Measurements from ENCODE around the gene LRRC23. TPM values are rescaled to one million over a fixed set of nuclear protein-coding genes. Genes with fewer than 3 reads are reported as not detected.

The LRRC23 gene
- total and polyA plus RNA-seq, 2 of the 4 experiments (the other 2 are of a cell fraction), result 11.1 to 11.4 TPM

DNA sequence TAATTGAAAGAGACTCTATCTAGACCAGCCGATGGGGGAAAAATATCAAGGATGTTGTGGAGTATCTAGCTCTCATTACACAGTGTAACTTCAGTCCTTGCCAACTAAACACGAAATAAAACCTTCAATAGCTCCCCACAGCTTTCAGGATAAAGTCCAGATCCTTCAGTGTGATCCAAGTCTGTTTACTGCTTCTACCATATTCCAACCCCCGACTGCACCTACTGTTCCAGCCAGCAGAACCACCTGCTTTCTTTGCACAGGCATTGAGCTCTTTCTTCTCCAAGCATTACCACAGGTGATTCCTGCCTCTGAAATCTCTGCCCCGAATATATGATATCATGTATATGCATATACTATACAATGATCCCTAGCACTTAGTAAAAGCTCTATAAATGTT, 2.2 kb upstream of the LRRC23 start:
- whole genome bisulfite sequencing, 2 experiments (ENCODE audit: extremely low coverage in 2 of 2, insufficient read length in 1 of 2), result no CpG with 5 or more reads among the region's 4 CpGs
- CTCF ChIA-PET, result interaction anchor here (2.3 kb wide), 1 partner anchor 11 kb away, joined by 9 read pairs; no protein-coding TSS in a partner anchor
- in situ Hi-C loops (cut with MboI; ENCODE audit: low sequenced_read_pairs), result no loop called here

More for the DNA sequence above, 2.2 kb upstream of the LRRC23 start:
- Histone ChIP-seq H3K36me3 (ENCODE audit: control insufficient read depth, insufficient read depth, low read length) (no peaks in the 10 kb centered on the region; the same call in 1 of the 2 replicates), H3K56ac (ENCODE audit: extremely low read depth, insufficient read depth, low read length) (no peak overlapping the region), H3K4me1 (ENCODE audit: control insufficient read depth, insufficient read depth, low read length) (peaks cover 3% of the 10 kb centered on the region; the same call in 1 of the 2 replicates), H2AFZ (replicated peaks; ENCODE audit: low read length, poor library complexity) (no peak overlapping the region), H3K18ac (ENCODE audit: low read depth, low read length) (no peak overlapping the region), H3K27ac (ENCODE audit: insufficient read depth, low read length) (no peak overlapping the region), H3K9me3 (ENCODE audit: control insufficient read depth, insufficient read depth, low read length) (no peaks in the 10 kb centered on the region), H3K4me3 (ENCODE audit: insufficient read depth, low read depth, low read length) (no peak overlapping the region), H3K27me3 (ENCODE audit: control insufficient read depth, insufficient read depth, low read length) (no peaks in the 10 kb centered on the region), H4K8ac (ENCODE audit: low read depth in 2 of 2, low read length in 2 of 2) (no peak overlapping the region), H2BK120ac (ENCODE audit: low read depth, low read length) (no peak overlapping the region), H2BK20ac (ENCODE audit: low read depth, low read length) (no peak overlapping the region), H3K23ac (ENCODE audit: low read depth, low read length) (no peak overlapping the region), H4K91ac (ENCODE audit: insufficient read depth, low read depth, low read length) (no peak overlapping the region), H2BK15ac (ENCODE audit: low read depth, low read length) (no peak overlapping the region), H4K5ac (ENCODE audit: low read depth, low read length) (no peak overlapping the region), H2AK9ac (replicated peaks; ENCODE audit: low read depth, low read length, poor library complexity) (no peak overlapping the region), H3K79me1 (ENCODE audit: low read depth in 1 of 2, low read length in 2 of 2) (no peaks in the 10 kb centered on the region; a peak in 1 of 4 replicates), H3K4me2 (ENCODE audit: low read depth, low read length) (no peak overlapping the region), H3K9me1 (ENCODE audit: insufficient read depth, low read length) (peaks cover 4% of the 10 kb centered on the region; the same call in 1 of the 2 replicates), H2BK5ac (ENCODE audit: low read depth, low read length, poor library complexity, severe bottlenecking) (no peak overlapping the region), H3K9ac (ENCODE audit: low read depth, low read length) (no peak overlapping the region), H4K20me1 (ENCODE audit: insufficient read depth, low read length) (no peaks in the 10 kb centered on the region), H3K4ac (ENCODE audit: low read depth, low read length) (no peak overlapping the region), H3K14ac (replicated peaks; ENCODE audit: low read depth, low read length) (no peak overlapping the region), H2AK5ac (ENCODE audit: low read depth, low read length) (no peak overlapping the region)
- dilution Hi-C loops (cut with HindIII; ENCODE audit: low sequenced_read_pairs, unreplicated experiment), result no loop called here
- POLR2A ChIA-PET (ENCODE audit: unreplicated experiment), result no interaction called here
- DNase-seq (no peak), ATAC-seq (ENCODE audit: low read depth) (no peak)
- intact Hi-C loops (cut with micrococcal nuclease), result no loop called here
- no TSS peak for BruUV-seq (replicated peaks)
- TF ChIP-seq SMC3 (IDR thresholded peaks at IDR 0.05; ENCODE audit: low read depth, low read length) (no peak), RCOR1 (IDR thresholded peaks at IDR 0.05; ENCODE audit: insufficient replicate concordance, low read length) (no peak)
- TF ChIP-seq, protein P1, sequence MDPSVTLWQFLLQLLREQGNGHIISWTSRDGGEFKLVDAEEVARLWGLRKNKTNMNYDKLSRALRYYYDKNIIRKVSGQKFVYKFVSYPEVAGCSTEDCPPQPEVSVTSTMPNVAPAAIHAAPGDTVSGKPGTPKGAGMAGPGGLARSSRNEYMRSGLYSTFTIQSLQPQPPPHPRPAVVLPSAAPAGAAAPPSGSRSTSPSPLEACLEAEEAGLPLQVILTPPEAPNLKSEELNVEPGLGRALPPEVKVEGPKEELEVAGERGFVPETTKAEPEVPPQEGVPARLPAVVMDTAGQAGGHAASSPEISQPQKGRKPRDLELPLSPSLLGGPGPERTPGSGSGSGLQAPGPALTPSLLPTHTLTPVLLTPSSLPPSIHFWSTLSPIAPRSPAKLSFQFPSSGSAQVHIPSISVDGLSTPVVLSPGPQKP (IDR thresholded peaks at IDR 0.05; ENCODE audit: borderline replicate concordance, low read depth, low read length), result no peak
